CD4-positive, alpha-beta memory T cell (primary cell): ENCODE measurements around the gene SMARCD1. TPM values are rescaled to one million over a fixed set of nuclear protein-coding genes. Genes with fewer than 3 reads are reported as not detected.
"Not testable (repeated sequence)": the region's sequence is repeated elsewhere in the genome, so short reads cannot be mapped to it uniquely, and the experiment has no call there.

Experiments used
- CTCF ChIA-PET: fragments of 350-600 bp; sonication (Branson Sonifier 250); formaldehyde crosslinking; loops from one replicate; lab custom pipeline; 2021; ENCODE audit warnings: inconsistent platforms; ENCODE audit not compliant: partially characterized antibody; lab: Charles Lee
- POLR2A ChIA-PET: fragments of 350-600 bp; sonication (Branson Sonifier 250); formaldehyde crosslinking; loops from one replicate; lab custom pipeline; 2021; ENCODE audit not compliant: partially characterized antibody; lab: Charles Lee
- DNase-seq, 5 donors: peaks; one replicate each; pipeline versions ENCODE4 v3.0.0 to v3.0.0-alpha.2; 2020 to 2022; ENCODE audit warnings: mixed read lengths in 1 of 5
- H3K27ac ChIP-seq: one replicate; pipeline ENCODE4 v1.7.0; 2013; ENCODE audit warnings: low read depth, low read length
- H3K27me3 ChIP-seq: 2 replicates; pipeline ENCODE4 v1.7.0; 2013; ENCODE audit warnings: mild to moderate bottlenecking, low read length, moderate library complexity; ENCODE audit not compliant: insufficient read depth
- H3K36me3 ChIP-seq: 2 replicates; pipeline ENCODE4 v1.7.0; 2013; ENCODE audit warnings: mild to moderate bottlenecking, low read length, moderate library complexity; ENCODE audit not compliant: insufficient read depth
- H3K4me1 ChIP-seq: 2 replicates; pipeline ENCODE4 v1.7.0; 2013; ENCODE audit warnings: mild to moderate bottlenecking, low read length, moderate library complexity; ENCODE audit not compliant: insufficient read depth
- H3K4me3 ChIP-seq, 2 donors: one replicate each; pipeline ENCODE4 v1.7.0; 2013; ENCODE audit warnings: low read length in 2 of 2, mild to moderate bottlenecking in 1 of 2
- H3K9me3 ChIP-seq, 2 donors: one replicate each; pipeline ENCODE4 v1.7.0; 2013; ENCODE audit warnings: low read length in 2 of 2, control low read depth in 1 of 2; ENCODE audit not compliant: control insufficient read depth in 1 of 2
- H3K27ac Mint-ChIP-seq, 7 donors: one replicate each; pipeline ENCODE4 v1.8.0; 2020 to 2021; ENCODE audit warnings: mixed read lengths in 7 of 7, mild to moderate bottlenecking in 6 of 7, inconsistent platforms in 3 of 7, moderate library complexity in 3 of 7
- H3K27me3 Mint-ChIP-seq, 2 donors: one replicate each; pipeline ENCODE4 v1.8.0; 2020 to 2021; ENCODE audit warnings: mixed read lengths in 2 of 2
- H3K36me3 Mint-ChIP-seq, 2 donors: one replicate each; pipeline ENCODE4 v1.8.0; 2020 to 2021; ENCODE audit warnings: mixed read lengths in 2 of 2, inconsistent platforms in 1 of 2, mild to moderate bottlenecking in 1 of 2
- H3K4me1 Mint-ChIP-seq, 4 donors: one replicate each; pipeline ENCODE4 v1.8.0; 2020 to 2021; ENCODE audit warnings: mixed read lengths in 4 of 4, mild to moderate bottlenecking in 1 of 4
- H3K4me3 Mint-ChIP-seq, 8 donors: one replicate each; pipeline ENCODE4 v1.8.0; 2020 to 2021; ENCODE audit warnings: mixed read lengths in 8 of 8, mild to moderate bottlenecking in 7 of 8, moderate library complexity in 6 of 8, inconsistent platforms in 3 of 8
- H3K9me3 Mint-ChIP-seq, 8 donors: one replicate each; pipeline ENCODE4 v1.8.0; 2020 to 2021; ENCODE audit warnings: mixed read lengths in 8 of 8, mild to moderate bottlenecking in 5 of 8, inconsistent platforms in 3 of 8, moderate library complexity in 1 of 8
- intact Hi-C: fragments of 100-400 bp; cut with micrococcal nuclease; formaldehyde crosslinking; loops from one replicate; pipeline ENCODE4 v1.15.1; 2023
- polyA plus RNA-seq, 2 donors: library from polyadenylated mRNA; unstranded; fragments of 300-500 nt; fragmentation: Illumina TruSeq; gene quantifications; one replicate each; pipeline ENCODE4 v1.2.3, GENCODE V29; 2021
- total RNA-seq, 2 experiments: library from RNA; stranded (reverse); gene quantifications; one replicate each; pipeline ENCODE4 v1.2.3, GENCODE V29; 2021

SMARCD1 gene
- total and polyA plus RNA-seq, 4 experiments from 2014 or later = 13.0 to 64.5 (median 37.0) TPM

DNA sequence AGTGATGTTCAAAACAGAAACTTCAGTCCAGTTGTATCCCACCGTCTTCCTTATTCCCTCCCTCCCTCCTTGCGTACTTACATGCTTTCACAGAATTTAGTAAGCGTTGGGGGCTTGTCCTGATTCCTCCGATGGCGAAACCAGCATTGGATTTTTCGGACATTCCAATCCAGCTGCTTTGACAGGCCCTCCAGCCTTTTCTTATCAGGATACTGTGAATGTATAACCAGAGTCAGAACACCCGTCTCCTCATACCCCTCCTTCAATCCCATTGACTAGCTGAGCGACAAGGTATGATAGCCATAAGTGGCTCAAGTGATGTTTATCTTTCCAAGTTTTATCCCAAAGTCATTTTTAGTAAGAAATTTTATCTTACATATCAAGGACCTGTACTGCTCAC lies 57.9 kb downstream of the SMARCD1 start:
- peaks cover 4 to 14% (median 8%) of the 10 kb centered on the region in 4 donors for H3K4me1 Mint-ChIP-seq
- Histone ChIP-seq H3K4me3 (no peak overlapping the region), H3K36me3 (peaks cover 25% of the 10 kb centered on the region), H3K27me3 (no peaks in the 10 kb centered on the region), H3K9me3 (no peaks in the 10 kb centered on the region), H3K4me1 (no peaks in the 10 kb centered on the region), H3K27ac (no peak overlapping the region)
- no peaks in the 10 kb centered on the region for H3K9me3 Mint-ChIP-seq
- H3K4me3 Mint-ChIP-seq = no peak overlapping the region
- ChIA-PET CTCF (no interaction called here), POLR2A (interaction anchor here (1.2 kb wide), 1 partner anchor 58 kb away, joined by 3 read pairs; the partner anchor contains the start of gene SMARCD1)
- no peaks in the 10 kb centered on the region for H3K27me3 Mint-ChIP-seq
- H3K36me3 Mint-ChIP-seq = peaks cover 11 to 40% of the 10 kb centered on the region in 2 donors
- no peak for DNase-seq
- H3K27ac Mint-ChIP-seq = peak overlapping the region in 1 of 7 donors; percentile 15
- intact Hi-C loops = no loop called here

DNA sequence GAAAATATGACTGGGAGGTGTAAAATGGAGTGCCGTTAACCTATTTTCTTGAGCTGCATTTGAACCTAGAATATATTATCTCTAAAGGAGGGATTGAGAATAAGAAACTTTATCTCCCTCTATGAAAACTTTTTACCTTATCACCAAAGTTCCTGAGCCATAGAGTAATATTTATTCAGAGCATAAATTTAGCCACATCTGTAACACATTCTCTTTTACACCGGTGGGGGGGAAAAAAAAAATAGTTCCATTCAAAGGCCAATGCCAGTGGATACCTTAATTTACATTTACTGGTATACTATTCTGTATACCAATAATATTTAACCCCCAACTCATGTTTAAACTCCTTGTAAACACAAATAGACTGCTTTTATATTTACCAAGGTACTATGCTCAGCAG lies 60.3 kb downstream of the SMARCD1 start:
- Mint-ChIP-seq H3K4me3 (no peak overlapping the region), H3K27ac (no peak overlapping the region)

DNA sequence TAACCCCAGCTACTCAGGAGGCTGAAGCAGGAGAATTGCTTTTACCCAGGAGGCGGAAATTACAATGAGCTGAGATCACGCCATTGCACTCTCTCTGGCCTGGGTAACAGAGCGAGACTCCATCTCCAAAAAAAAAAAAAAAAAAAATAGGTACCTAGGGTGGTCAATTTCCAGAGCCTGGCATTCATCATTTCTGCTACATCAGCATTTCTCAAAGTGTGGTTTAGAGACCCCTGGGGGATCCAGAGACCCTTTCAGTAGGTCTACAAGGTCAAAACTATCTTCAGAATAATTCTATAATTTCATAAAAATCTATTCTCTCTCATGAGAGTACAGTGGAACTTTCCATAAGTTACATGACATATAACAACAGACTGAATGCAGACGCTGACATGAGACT lies 62.1 kb downstream of the SMARCD1 start:
- Mint-ChIP-seq H3K9me3 (no peaks in the 10 kb centered on the region), H3K27ac (no peak overlapping the region), H3K27me3 (no peaks in the 10 kb centered on the region), H3K4me3 (no peak overlapping the region), H3K4me1 (peaks cover 19 to 31% (median 24%) of the 10 kb centered on the region in 4 donors), H3K36me3 (peaks cover 0 to 19% of the 10 kb centered on the region in 2 donors)
- Histone ChIP-seq H3K4me3 (no peak overlapping the region), H3K27me3 (no peaks in the 10 kb centered on the region), H3K36me3 (peaks cover 11% of the 10 kb centered on the region), H3K4me1 (peaks cover 6% of the 10 kb centered on the region), H3K27ac (no peak overlapping the region), H3K9me3 (no peaks in the 10 kb centered on the region)
- no peak for DNase-seq
- intact Hi-C loops = no loop called here
- CTCF ChIA-PET = interaction anchor here (0.9 to 2.6 kb wide), 6 partner anchors 10 to 76 kb away, joined by 3 to 14 read pairs (median 6); partner anchors contain the start of gene COX14
- POLR2A ChIA-PET = interaction anchor here (0.7 to 1.3 kb wide), 4 partner anchors 9 to 77 kb away, joined by 3 to 4 read pairs (median 3); partner anchors contain the start of gene SMARCD1

More for the DNA sequence above, 60.3 kb downstream of the SMARCD1 start:
- Mint-ChIP-seq H3K9me3 (no peaks in the 10 kb centered on the region), H3K4me1 (peaks cover 12 to 18% (median 15%) of the 10 kb centered on the region in 4 donors), H3K36me3 (peaks cover 5 to 31% of the 10 kb centered on the region in 2 donors), H3K27me3 (no peaks in the 10 kb centered on the region)
- intact Hi-C loops = no loop called here
- peaks cover 19% of the 10 kb centered on the region for H3K36me3 ChIP-seq
- H3K4me1 ChIP-seq = peaks cover 6% of the 10 kb centered on the region
- no peak overlapping the region for H3K27ac ChIP-seq
- no peaks in the 10 kb centered on the region for H3K27me3 ChIP-seq
- no peak for DNase-seq
- H3K4me3 ChIP-seq = no peak overlapping the region
- no peaks in the 10 kb centered on the region for H3K9me3 ChIP-seq
- ChIA-PET POLR2A (interaction anchor here (1.1 kb wide), 1 partner anchor 33 kb away, joined by 3 read pairs; the partner anchor contains the start of gene COX14), CTCF (interaction anchor here (1.9 to 2.6 kb wide), 3 partner anchors 13 to 30 kb away, joined by 4 to 10 read pairs (median 8); no protein-coding TSS in a partner anchor)

DNA sequence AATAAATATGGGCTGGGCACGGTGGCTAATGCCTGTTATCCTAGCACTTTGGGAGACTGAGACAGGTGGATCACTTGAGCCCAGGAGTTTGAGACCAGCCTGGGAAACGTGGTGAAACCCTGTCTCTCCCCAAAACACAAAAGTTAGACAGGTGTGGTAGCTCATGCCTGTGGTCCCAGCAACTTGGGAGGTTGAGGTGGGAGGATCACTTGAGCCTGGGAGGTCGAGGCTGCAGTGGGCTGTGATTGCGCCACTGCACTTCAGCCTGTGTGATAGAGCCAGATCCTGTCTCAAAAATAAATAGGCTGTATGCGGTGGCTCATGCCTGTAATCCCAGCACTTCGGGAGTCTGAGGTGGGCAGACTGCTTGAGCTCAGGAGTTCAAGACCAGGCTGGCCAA lies 62.9 kb downstream of the SMARCD1 start:
- Mint-ChIP-seq H3K4me1 (peaks cover 19 to 31% (median 25%) of the 10 kb centered on the region in 4 donors), H3K36me3 (peaks cover 0 to 12% of the 10 kb centered on the region in 2 donors)
- H3K27me3 Mint-ChIP-seq, H3K4me3 Mint-ChIP-seq, H3K27me3 ChIP-seq, intact Hi-C loops, H3K4me3 ChIP-seq, H3K9me3 Mint-ChIP-seq, H3K9me3 ChIP-seq, H3K27ac Mint-ChIP-seq, H3K4me1 ChIP-seq, DNase-seq, H3K27ac ChIP-seq: not testable (repeated sequence)
- H3K36me3 ChIP-seq = peaks cover 11% of the 10 kb centered on the region
- POLR2A ChIA-PET = interaction anchor here (0.7 to 1.3 kb wide), 2 partner anchors 63 to 78 kb away, joined by 3 read pairs; partner anchors contain the start of gene SMARCD1
- CTCF ChIA-PET = interaction anchor here (1.2 to 2.6 kb wide), 4 partner anchors 11 to 77 kb away, joined by 4 to 14 read pairs (median 8); partner anchors contain the start of gene COX14

DNA sequence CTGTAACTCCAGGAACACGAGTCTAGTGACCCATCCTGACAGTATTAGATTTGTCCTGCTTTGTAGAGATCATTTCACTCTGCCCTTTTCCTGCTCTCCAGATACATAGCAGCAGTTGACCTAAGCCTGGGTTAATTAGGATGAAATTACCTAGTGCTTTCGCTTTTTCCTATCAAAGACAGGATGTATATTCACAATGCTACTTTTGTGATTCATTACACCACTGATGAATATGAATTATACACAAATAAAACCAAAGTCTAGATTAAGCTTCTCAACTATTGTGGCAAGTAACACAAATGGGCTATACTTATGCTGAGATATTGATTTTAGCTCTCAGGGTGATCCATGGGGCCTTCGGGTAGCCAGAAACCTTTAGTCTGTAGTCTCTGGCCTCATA lies 64.2 kb downstream of the SMARCD1 start:
- H3K27me3 ChIP-seq = no peaks in the 10 kb centered on the region
- intact Hi-C loops = no loop called here
- Mint-ChIP-seq H3K36me3 (peaks cover 0 to 8% of the 10 kb centered on the region in 2 donors), H3K4me1 (peaks cover 20 to 31% (median 25%) of the 10 kb centered on the region in 4 donors), H3K27me3 (no peaks in the 10 kb centered on the region), H3K27ac (peak overlapping the region in 5 of 7 donors; percentile 22 to 79 (median 68)), H3K4me3 (no peak overlapping the region), H3K9me3 (no peaks in the 10 kb centered on the region)
- ChIA-PET CTCF (interaction anchor here (1.1 to 1.5 kb wide), 2 partner anchors 13 to 17 kb away, joined by 4 read pairs; no protein-coding TSS in a partner anchor), POLR2A (interaction anchor here (1.3 kb wide), 1 partner anchor 38 kb away, joined by 4 read pairs; the partner anchor contains the start of gene COX14)
- peaks cover 2% of the 10 kb centered on the region for H3K36me3 ChIP-seq
- H3K27ac ChIP-seq = no peak overlapping the region
- DNase-seq = no peak
- H3K9me3 ChIP-seq = no peaks in the 10 kb centered on the region
- H3K4me3 ChIP-seq = no peak overlapping the region
- peaks cover 6% of the 10 kb centered on the region for H3K4me1 ChIP-seq

Other genes starting within 250 kb of the SMARCD1 start
- 10 to 100 TPM; 16.0 to 17.5 TPM for gene BCDIN3D, start 242.2 kb upstream of the SMARCD1 start, total RNA-seq
- 1 to 10 TPM; 5.3 to 7.7 TPM for gene BCDIN3D, start 242.2 kb upstream of the SMARCD1 start, polyA plus RNA-seq
- gene FAIM2, start 181.4 kb upstream of the SMARCD1 start, total RNA-seq = under 1 TPM; 0.08 to 0.17 TPM
- gene FAIM2, start 181.4 kb upstream of the SMARCD1 start, polyA plus RNA-seq = under 1 TPM in 1 of 2 donors, not detected in 1; 0.59 TPM
- gene AQP2, start 134.6 kb upstream of the SMARCD1 start, total RNA-seq = not detected
- gene AQP2, start 134.6 kb upstream of the SMARCD1 start, polyA plus RNA-seq = not detected
- not detected for gene AQP5, start 123.5 kb upstream of the SMARCD1 start, total RNA-seq
- not detected for gene AQP5, start 123.5 kb upstream of the SMARCD1 start, polyA plus RNA-seq
- not detected for gene AQP6, start 112.4 kb upstream of the SMARCD1 start, total RNA-seq
- not detected for gene AQP6, start 112.4 kb upstream of the SMARCD1 start, polyA plus RNA-seq
- 10 to 100 TPM in 1 of 2 experiments, 1 to 10 TPM in 1; 8.5 to 10.4 TPM for gene RACGAP1, start 59.8 kb upstream of the SMARCD1 start, total RNA-seq
- 10 to 100 TPM; 11.8 to 14.7 TPM for gene RACGAP1, start 59.8 kb upstream of the SMARCD1 start, polyA plus RNA-seq
- under 1 TPM; 0.08 to 0.26 TPM for gene ASIC1, start 27.7 kb upstream of the SMARCD1 start, total RNA-seq
- gene ASIC1, start 27.7 kb upstream of the SMARCD1 start, polyA plus RNA-seq = not detected
- gene GPD1, start 18.7 kb downstream of the SMARCD1 start, total RNA-seq = 1 to 10 TPM; 1.1 to 2.0 TPM
- not detected for gene GPD1, start 18.7 kb downstream of the SMARCD1 start, polyA plus RNA-seq
- gene COX14, start 26.9 kb downstream of the SMARCD1 start, total RNA-seq = 10 to 100 TPM; 53.3 to 61.6 TPM
- 100 to 1,000 TPM; 253 to 354 TPM for gene COX14, start 26.9 kb downstream of the SMARCD1 start, polyA plus RNA-seq
- 10 to 100 TPM; 42.1 to 48.2 TPM for gene CERS5, start 82.0 kb downstream of the SMARCD1 start, total RNA-seq
- 10 to 100 TPM; 45.1 to 62.7 TPM for gene CERS5, start 82.0 kb downstream of the SMARCD1 start, polyA plus RNA-seq
- gene LIMA1, start 198.2 kb downstream of the SMARCD1 start, total RNA-seq = 10 to 100 TPM; 11.5 to 14.9 TPM
- gene LIMA1, start 198.2 kb downstream of the SMARCD1 start, polyA plus RNA-seq = 10 to 100 TPM in 1 of 2 donors, 1 to 10 TPM in 1; 4.9 to 12.6 TPM